DND-41 (cell line): ENCODE data around the gene CHD6.

Experiments used
- ATAC-seq: fragments of 200-7000 bp; cut with Tn5 transposase; 3 replicates; pipeline ENCODE4 v1.9.1; 2021; ENCODE audit warnings: low read depth; ENCODE audit not compliant: insufficient read depth
- DNase-seq: peaks from one replicate; pipeline ENCODE4 v3.0.0-alpha.2; 2020
- H2AFZ ChIP-seq: 2 replicates; pipeline ENCODE4 v1.6.0; 2012; ENCODE audit warnings: low read depth, low read length
- H3K27ac ChIP-seq: 2 replicates; pipeline ENCODE4 v1.5.1; 2012; ENCODE audit warnings: low read length, inconsistent platforms
- H3K27me3 ChIP-seq: fragments of 200-600 bp; sonication (generic); 2 replicates; pipeline ENCODE4 v1.6.0; 2012; ENCODE audit warnings: low read length, mild to moderate bottlenecking, inconsistent platforms; ENCODE audit not compliant: insufficient read depth, poor library complexity
- H3K36me3 ChIP-seq: 2 replicates; pipeline ENCODE4 v1.5.1; 2012; ENCODE audit warnings: low read length, inconsistent platforms; ENCODE audit not compliant: insufficient read depth
- H3K4me1 ChIP-seq: 2 replicates; pipeline ENCODE4 v1.5.1; 2012; ENCODE audit warnings: mild to moderate bottlenecking, low read length; ENCODE audit not compliant: insufficient read depth
- H3K4me2 ChIP-seq: 2 replicates; pipeline ENCODE4 v1.6.0; 2012; ENCODE audit warnings: mild to moderate bottlenecking, moderate library complexity, low read length, inconsistent platforms; ENCODE audit not compliant: insufficient read depth
- H3K4me3 ChIP-seq, 2 experiments: fragments of 200-600 bp in 1 of 2; shearing (Covaris generic) in 1 of 2; 2 replicates each; pipeline ENCODE4 v1.5.1; 2012 to 2016; ENCODE audit warnings: inconsistent platforms in 2 of 2, low read length in 2 of 2, mild to moderate bottlenecking in 2 of 2, low read depth in 1 of 2, moderate library complexity in 1 of 2
- H3K79me2 ChIP-seq: 2 replicates; pipeline ENCODE4 v1.6.0; 2012; ENCODE audit warnings: low read length, inconsistent platforms; ENCODE audit not compliant: insufficient read depth
- H3K9ac ChIP-seq: 2 replicates; pipeline ENCODE4 v1.6.0; 2012; ENCODE audit warnings: low read depth, mild to moderate bottlenecking, inconsistent platforms, low read length, moderate library complexity
- H3K9me3 ChIP-seq: 2 replicates; pipeline ENCODE4 v1.5.1; 2012; ENCODE audit warnings: low read length, moderate library complexity, mild to moderate bottlenecking, inconsistent platforms; ENCODE audit not compliant: insufficient read depth, severe bottlenecking
- H4K20me1 ChIP-seq: 2 replicates; pipeline ENCODE4 v1.6.0; 2012; ENCODE audit warnings: low read length; ENCODE audit not compliant: insufficient read depth
- EZH2 ChIP-seq: IDR thresholded peaks from 3 replicates; pipeline ENCODE4 v1.6.1; 2012; ENCODE audit warnings: borderline replicate concordance, low read depth, mild to moderate bottlenecking, moderate library complexity, low read length, inconsistent platforms; ENCODE audit not compliant: severe bottlenecking
- TF ChIP-seq, protein P1 (sequence below): IDR thresholded peaks from 2 replicates; pipeline ENCODE4 v1.5.1; 2012; ENCODE audit warnings: borderline replicate concordance, low read length, moderate library complexity, mild to moderate bottlenecking; ENCODE audit not compliant: poor library complexity, severe bottlenecking; ENCODE audit errors: extremely low read depth

Gene CHD6

GRCh38 chr20:41365777-41366545 lies 252.2 kb downstream of the CHD6 start:
- DNase-seq, result no peak
- Histone ChIP-seq H3K4me1 (no peaks in the 10 kb centered on the region), H4K20me1 (no peaks in the 10 kb centered on the region), H3K9me3 (no peaks in the 10 kb centered on the region), H3K4me2 (no peak overlapping the region), H3K36me3 (no peaks in the 10 kb centered on the region), H3K79me2 (no peaks in the 10 kb centered on the region), H3K4me3 (no peak overlapping the region), H3K27ac (no peak overlapping the region), H3K9ac (no peak overlapping the region), H3K27me3 (no peaks in the 10 kb centered on the region), H2AFZ (no peak overlapping the region)
- TF ChIP-seq, protein P1, sequence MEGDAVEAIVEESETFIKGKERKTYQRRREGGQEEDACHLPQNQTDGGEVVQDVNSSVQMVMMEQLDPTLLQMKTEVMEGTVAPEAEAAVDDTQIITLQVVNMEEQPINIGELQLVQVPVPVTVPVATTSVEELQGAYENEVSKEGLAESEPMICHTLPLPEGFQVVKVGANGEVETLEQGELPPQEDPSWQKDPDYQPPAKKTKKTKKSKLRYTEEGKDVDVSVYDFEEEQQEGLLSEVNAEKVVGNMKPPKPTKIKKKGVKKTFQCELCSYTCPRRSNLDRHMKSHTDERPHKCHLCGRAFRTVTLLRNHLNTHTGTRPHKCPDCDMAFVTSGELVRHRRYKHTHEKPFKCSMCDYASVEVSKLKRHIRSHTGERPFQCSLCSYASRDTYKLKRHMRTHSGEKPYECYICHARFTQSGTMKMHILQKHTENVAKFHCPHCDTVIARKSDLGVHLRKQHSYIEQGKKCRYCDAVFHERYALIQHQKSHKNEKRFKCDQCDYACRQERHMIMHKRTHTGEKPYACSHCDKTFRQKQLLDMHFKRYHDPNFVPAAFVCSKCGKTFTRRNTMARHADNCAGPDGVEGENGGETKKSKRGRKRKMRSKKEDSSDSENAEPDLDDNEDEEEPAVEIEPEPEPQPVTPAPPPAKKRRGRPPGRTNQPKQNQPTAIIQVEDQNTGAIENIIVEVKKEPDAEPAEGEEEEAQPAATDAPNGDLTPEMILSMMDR, result no peak
- no peak for TF ChIP-seq EZH2
- ATAC-seq, result no peak

- Histone ChIP-seq H3K4me1 (no peaks in the 10 kb centered on the region), H3K9ac (no peak overlapping the region), H3K36me3 (no peaks in the 10 kb centered on the region), H3K9me3 (no peaks in the 10 kb centered on the region), H3K4me2 (no peak overlapping the region), H3K27me3 (no peaks in the 10 kb centered on the region), H3K4me3 (no peak overlapping the region), H2AFZ (no peak overlapping the region), H3K27ac (no peak overlapping the region), H4K20me1 (no peaks in the 10 kb centered on the region), H3K79me2 (no peaks in the 10 kb centered on the region)
- TF ChIP-seq, protein P1, result no peak
- ATAC-seq, result no peak
- no peak for DNase-seq
Measured at GRCh38 chr20:41364967-41365765, 253.0 kb downstream of the CHD6 start.

- Histone ChIP-seq H3K4me2 (no peak overlapping the region), H2AFZ (no peak overlapping the region), H3K9ac (no peak overlapping the region), H3K4me1 (no peaks in the 10 kb centered on the region), H3K27me3 (no peaks in the 10 kb centered on the region), H3K79me2 (no peaks in the 10 kb centered on the region), H3K36me3 (no peaks in the 10 kb centered on the region), H4K20me1 (peaks cover 3% of the 10 kb centered on the region; the same call in 1 of the 2 replicates), H3K4me3 (no peak overlapping the region), H3K27ac (no peak overlapping the region), H3K9me3 (no peaks in the 10 kb centered on the region)
- TF ChIP-seq EZH2, result no peak
- TF ChIP-seq, protein P1, result no peak
- DNase-seq, result no peak
- ATAC-seq, result no peak
Measured at GRCh38 chr20:41364236-41364855, 253.8 kb downstream of the CHD6 start.
